Measurements from ENCODE around the gene MTMR6.

Gene MTMR6

DNA sequence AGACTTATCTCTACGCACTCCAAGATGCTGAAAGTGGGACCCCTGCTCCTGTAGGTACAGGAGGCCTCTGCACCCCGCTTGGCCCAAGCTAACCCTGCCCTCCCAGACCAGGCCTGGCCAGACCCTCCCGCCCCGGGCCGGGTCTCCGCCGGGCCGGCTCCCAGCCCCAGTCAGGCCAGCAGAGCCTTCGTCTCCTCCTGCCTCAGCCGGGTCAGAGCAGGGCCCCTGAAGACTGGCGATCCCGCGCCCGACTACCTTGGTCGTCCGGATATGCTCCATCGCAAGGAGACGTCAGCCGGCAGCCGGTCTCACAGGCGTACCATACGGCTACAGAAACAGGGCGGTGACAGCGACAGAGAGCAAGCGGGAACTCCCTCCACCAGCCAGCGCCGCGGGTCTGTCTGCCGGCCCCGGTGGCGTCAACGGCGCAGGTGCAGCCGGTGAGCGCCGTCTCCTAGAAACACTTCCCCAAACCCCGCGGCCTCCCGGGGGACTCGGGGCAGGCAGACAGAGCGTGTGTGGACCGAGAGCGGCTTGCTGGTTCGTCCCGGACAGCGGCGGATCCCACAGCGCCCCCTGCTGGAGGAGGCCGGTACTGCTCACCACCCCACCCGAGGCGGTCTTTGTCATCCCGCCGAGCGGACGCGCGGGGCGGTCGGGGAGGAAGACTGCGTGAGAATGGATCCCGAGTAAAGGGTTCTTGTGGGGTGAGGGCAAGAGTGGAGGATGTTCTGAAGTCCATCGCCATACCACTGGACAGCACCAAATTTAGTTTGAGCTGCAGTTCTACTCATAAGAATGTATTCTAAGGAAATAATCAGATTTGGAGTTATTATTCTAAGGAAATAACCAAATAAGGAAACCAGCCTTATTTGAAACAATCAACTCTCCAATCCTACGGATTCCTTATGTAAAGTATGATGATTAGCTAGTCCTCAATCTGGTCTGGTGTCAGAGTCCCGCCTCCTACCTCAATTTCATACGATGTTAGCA is at the start of gene MTMR6:
MTMR6 (minus strand) TSS at position 520 of the 993 bp plus-strand sequence; CDS start at position 279, 241 bp downstream.
- peak; percentile 86 for DNase-seq

DNA sequence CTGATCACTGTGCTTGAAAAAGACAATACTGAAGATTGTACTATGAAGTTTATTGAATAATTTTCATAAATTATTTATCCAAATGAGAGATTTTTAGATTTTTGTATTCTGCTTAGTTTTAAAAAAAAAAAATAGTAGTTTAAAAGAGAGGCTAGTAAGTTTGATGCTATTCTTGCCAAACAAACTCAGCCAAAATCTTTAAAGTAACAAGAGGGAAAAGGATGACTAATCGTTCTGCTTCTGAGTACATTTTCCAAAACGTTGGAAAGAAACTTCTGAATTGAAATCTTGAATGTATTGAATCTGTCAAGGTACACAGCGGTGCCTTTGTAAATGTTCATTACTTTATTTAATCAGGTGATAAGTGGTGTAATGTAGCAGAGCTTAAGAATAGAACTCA is 48.6 kb upstream of the MTMR6 start:
- no peak for DNase-seq

DNA sequence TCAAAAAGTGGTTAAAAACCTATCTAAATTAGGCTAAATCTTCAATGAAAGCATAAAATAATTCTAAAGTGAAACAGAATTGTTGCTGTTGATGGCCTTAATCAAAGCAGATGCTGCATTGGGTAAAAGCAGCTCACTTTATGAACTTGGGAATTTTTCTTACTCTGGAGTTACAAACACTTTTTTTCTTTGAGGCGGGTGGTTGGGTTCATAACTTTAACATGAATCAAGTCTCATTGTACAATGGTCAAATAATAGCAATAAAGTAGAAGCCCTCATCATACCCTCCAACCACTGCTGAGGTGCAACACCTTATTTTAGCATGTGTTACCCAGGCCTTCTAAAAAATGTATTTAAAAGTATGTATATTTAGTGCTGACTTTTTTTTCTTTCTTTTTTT is 43.3 kb upstream of the MTMR6 start:
- no peak for DNase-seq

DNA sequence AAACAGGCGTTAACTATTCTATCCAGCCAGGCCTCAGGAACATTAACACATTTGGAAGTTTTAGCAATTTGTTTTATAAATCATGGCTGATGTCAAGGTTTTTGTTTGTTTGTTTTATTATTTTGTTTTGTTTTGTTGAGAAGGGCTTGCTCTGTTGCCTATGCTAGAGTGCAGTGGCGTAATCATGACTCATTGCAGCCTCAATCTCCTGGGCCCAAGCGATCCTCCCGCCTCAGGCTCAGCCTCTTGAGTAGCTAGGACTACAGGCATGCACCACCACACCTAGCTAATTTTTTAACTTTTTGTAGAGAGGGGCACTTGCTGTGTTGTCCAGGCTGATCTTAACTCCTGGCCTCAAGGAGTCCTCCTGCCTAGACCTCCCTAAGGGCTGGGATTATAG is 42.4 kb upstream of the MTMR6 start:
- DNase-seq: peak; percentile 33

DNA sequence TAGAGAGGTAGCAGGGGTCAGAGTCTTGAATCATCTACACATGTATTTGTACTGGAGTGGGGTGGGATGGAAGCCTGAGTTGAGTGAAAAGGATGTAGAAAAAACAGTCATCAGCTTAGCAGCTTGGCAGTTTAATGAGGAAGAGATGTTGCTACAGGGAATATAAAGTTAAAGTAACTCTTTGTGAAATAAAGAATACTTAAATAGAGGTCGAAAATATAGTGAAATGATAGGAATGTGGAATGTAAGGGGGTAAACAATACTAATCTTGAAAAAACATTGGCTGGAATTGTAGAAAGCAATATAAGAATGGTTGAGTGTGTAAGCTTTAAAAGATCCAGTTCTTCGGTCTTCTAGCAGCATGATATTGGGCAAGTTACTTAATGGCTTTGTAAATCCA is 36.8 kb upstream of the MTMR6 start:
- DNase-seq: no peak

DNA sequence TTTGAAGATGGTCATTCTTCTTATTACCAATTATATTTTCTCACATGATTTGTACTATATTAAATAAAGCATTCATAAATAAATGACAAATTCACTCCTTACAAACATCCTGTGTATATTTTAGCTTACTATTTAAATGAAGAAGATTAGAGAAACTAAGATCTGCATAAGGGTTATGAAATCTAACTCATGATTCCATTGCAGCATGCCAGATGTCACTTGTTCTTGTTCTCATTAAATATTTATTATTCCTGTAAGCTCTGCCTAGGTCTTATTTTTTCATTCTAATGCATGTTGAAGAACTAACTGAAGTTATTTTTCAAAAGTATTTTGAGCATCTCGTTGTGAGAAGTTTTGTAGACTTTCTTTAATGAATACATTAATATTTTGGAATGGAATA is 32.5 kb upstream of the MTMR6 start:
- DNase-seq: peak; percentile 59

DNA sequence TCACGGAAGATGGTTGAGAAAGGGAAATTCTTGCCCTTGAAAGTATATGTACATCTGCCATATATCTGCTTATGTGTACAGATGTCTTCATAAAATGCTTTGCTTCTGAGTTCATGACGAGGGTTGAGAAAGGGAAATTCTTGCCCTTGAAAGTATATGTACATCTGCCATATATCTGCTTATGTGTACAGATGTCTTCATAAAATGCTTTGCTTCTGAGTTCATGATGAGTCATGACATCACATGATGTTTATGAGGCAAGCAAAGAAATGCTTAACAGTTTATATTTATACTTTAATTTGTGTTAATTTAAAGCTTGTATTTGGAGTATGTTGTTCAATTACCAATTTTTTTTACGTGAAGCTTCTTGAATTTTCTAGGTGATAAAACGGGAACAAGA is 31.7 kb upstream of the MTMR6 start:
- peak; percentile 70 for DNase-seq

DNA sequence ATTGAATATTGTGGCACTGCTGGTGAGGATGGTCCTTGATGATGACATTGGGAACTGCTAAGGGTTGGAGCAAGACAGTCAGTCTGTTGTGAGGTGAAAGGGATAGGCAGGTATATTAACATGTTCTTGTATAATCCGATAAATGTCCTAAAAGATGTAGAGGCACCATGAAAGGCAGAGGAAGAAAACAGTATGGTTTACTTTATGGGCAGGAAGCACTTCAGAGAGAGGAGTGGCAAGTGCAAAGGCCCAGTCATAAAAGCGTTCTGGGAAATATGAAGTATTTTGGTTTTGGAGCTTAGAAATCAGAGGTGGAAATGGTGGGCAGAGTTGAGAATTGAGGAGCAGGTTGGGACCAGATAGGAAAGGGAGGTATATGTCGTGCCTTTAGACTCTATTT is 23.6 kb upstream of the MTMR6 start:
- no peak for DNase-seq

DNA sequence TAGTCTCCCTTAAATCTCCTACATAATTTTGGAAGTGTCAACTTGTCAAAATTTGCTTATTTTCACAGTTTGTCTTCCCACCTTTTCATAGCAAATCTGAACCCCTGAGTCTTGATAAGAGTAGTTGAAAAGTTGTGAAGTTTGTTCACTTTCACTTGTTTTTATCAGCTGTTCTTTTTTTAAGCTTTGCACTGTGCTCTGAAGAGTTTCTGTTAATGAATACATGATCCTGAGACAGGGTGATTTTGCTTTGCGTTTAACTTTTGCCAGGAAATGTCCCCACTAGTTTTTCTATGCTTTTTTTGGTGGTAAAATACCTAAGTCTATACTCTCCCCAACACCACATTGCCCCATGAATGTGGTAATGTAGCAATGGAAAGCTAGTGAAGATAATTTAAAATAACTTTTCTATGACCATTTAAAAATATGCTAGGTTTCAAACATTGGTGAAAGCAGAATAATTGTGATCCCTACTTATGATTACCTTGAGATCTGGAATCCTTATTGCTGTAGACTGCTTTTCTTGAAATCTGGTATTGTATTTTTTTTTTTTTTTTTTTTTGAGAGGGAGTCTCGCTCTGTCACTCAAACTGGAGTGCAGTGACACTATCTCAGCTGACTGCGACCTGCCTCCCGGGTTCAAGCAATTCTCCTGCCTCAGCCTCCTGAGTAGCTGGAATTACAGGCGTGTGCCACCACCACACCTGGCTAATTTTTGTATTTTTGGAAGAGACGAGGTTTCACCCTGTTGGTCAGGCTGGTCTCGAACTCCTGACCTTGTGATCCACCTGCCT is 19.6 kb upstream of the MTMR6 start:
- DNase-seq: no peak

DNA sequence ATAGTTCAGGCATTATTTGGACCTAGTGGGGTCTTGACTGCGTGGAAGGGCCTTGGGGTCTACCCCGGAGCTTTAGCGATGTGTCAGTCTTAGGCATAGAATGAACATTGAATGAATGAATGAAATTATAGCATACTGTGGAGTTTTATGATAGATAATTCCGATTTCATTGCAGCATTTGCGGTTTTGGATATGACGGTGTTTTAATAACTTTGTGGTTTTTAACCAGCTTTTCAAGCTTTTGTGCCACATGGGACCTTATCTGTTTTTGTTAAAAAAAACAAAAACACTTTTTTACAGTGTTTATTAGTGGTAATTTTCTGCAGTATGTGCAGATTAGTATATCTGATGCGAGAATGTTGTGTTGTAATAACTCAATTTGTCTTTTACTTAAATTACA is 14.8 kb upstream of the MTMR6 start:
- DNase-seq: no peak

DNA sequence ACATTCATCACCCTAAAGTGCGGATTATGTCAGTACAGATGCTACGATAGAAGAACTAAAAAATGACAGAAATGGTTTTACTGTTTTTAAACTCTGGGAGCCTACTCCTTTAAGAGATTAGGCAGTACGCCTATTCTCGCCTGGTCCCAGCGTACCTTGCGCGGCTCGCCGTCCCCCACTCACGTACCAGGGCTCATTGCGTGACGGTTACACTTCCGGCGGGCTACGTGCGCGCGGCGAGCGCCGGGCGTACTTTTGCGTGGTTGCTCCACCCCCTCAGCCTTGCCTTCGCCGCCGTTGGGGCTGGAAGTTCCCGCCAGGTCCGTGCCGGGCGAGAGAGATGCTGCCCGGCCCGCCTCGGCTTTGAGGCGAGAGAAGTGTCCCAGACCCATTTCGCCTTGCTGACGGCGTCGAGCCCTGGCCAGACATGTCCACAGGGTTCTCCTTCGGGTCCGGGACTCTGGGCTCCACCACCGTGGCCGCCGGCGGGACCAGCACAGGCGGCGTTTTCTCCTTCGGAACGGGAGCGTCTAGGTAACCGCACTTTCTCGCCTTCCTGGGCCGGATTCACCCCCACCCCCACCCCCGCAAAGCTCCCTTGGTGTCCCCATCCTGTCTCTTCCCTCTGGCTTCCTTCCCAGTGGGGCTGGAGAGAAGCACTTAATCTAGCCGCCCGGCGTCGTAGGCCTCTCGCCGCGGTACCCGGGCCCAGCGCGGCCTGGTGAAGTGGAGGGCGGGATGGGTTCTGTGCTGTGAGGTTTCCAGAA is 14.2 kb upstream of the MTMR6 start, which contains the start of gene NUP58:
NUP58 (plus strand) TSS at position 279 of the 767 bp plus-strand sequence; CDS start at position 428, 149 bp downstream.
- peak; percentile 97 for DNase-seq

DNA sequence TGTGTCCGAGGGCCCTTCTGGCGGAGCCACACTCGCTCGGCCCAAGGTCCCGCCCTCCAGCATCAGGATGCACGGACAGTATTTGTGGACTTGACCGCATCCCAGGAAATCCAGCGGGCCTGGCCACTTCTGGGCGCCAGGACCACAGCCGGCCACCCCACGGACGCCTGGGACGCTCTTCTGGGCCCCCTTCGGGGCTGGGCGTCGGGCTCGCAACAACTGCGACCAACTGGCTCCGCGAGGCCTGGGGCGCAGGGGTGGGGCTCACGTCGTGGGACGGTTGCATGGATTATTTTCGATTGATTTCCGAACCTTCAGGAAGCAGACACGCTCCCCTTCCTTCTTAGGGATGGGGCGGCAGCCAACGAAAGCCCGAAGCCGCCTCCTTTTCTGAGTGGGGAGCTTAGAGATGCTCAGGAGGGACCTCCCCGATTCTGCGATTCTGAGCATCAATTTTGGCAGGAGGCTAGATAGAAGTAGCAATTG is 13.6 kb upstream of the MTMR6 start:
- no peak for DNase-seq

DNA sequence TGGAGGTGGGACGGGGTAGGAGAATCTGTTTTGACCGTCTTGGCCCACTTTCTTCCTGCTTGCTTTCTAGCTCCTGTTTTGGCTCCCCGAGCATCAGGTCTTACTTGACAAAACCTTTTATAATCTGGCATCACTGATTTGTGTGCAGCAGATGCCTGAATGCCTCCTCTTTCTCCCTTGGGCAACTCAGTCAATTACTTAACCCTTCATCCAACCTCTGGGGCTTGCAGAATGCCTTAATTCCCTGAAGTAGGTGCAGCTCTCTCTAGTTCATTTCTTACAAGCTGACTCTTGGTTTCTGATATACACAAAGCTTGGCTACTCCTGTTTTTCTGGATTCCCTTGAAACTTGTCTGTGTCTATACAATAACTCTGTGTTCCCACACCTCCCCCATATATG is 8.4 kb upstream of the MTMR6 start:
- no peak for DNase-seq

DNA sequence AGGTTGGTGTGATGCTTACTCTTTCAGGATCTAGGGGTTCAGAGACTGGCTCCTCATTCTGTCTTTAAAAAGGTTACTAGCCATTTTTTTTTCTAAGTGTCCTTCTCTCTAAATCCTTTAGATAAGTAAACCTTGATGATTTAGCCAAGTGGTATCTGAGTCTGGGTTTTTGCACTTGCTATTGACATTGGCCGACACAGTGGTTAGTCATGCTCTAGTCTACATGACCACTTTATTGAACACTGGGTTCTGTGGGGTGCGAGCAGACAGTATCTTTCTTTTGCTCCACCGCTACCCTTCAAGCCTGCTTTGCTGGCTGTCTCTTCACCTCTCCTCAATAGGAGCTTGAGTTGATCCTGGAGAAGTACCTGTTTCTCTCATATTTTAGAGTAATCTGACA is 7.9 kb upstream of the MTMR6 start:
- no peak for DNase-seq

DNA sequence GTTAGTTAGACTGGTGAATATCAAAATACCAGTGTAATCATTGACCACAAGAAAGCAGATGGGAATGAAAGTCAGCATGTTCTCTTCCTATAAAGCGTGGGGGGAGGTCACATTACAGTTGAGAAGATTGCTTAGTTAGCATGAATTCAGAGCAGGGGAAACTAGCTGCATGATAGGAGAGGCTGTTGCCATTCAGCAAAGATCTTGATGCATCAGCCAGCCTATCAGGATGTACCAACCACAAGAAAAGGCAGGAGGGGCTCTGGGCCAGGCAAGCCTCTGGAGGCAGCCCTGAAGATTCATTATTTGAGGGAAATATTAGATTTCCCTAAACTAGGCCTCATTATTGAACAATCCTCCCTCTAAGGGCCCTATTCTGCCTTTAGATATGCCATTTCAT is 5.0 kb upstream of the MTMR6 start:
- peak; percentile 67 for DNase-seq

DNA sequence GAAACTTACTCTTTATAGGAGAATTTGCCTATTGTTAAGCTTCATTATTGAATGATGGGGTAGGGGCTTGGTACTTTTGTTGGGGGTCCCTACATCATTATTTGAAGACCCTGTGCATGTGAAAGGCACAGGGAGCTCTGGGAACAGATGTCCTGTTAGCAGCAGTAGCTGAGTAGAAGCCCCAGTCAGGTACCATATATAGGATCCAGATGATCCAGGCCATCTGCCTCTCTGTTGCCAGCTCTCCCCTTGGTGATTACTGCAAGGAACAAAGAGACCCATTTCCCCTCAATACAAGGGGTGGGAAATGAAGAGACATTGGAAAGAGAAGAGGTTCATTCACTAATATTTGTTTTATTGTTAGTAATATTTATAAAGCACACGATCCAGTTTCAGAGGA is 4.4 kb upstream of the MTMR6 start:
- DNase-seq: no peak

DNA sequence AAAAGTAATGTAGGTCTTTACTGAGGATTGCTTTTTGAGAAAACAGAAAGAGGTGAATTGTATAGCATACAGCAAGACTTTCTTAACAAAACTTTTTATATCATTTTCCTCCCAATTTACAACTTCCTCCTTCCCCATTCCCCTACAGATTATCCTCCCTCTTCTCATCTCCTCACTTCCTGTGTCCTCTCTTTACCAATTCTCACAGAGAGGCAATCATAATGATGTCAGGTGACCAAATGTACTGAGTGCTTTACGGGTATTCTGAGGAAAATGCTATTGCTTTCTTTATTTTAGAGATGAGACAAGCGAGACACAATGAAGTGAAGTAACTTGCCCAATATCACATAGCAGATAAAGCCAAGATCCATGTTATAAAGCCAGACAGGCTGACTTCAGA is 1.7 kb upstream of the MTMR6 start:
- DNase-seq: peak; percentile 66

DNA sequence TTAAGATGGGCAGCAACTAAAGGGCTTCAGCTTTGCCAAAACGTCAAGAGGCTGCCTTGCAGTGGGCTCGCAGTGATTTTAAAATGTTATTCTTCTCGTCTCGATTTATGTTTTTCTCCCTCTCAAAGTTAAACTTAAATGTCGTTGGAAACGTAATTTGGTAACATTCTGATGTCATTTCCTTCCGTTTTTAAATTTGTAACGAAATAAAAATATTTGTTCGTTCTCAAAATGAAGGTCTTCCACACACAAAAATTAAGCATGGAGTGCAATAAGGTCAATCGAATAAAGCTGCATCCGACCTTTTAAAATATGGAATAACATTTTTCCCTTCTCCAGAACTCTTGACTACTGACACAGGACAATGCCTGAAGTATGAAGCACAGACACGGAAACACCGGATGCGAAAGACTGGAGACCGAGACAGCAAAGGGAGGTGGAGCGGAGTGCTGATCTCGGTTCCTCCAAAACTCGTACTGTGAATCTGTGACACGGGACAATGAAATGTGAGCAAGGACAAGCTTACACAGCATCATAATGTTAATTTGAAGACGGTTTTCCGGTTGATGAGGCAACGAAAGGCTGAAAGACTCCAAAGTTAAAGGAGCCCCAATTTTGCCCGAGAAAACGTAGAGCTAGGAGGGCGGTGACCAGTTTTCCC is 850 bp downstream of the MTMR6 start:
- peak; percentile 82 for DNase-seq

DNA sequence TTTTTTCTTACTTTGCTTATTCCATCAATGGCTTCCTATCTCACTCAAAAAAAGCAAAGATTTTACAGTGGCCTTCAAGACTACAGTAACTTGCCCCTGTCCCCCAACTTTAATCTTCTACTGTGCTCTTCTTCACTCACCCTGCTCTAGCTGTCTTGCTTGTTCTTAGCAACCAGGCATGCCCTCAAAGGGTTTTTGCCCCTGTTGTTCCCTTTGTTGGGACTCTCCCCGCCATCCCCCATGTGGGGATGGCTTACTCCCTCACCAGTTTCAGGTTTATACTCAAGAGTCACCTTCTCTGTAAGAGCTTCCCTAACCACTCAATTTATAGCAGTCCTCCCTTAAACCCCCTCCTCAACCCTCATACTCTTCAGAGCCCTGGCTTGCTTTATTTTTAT is 5.4 kb downstream of the MTMR6 start:
- DNase-seq: no peak

DNA sequence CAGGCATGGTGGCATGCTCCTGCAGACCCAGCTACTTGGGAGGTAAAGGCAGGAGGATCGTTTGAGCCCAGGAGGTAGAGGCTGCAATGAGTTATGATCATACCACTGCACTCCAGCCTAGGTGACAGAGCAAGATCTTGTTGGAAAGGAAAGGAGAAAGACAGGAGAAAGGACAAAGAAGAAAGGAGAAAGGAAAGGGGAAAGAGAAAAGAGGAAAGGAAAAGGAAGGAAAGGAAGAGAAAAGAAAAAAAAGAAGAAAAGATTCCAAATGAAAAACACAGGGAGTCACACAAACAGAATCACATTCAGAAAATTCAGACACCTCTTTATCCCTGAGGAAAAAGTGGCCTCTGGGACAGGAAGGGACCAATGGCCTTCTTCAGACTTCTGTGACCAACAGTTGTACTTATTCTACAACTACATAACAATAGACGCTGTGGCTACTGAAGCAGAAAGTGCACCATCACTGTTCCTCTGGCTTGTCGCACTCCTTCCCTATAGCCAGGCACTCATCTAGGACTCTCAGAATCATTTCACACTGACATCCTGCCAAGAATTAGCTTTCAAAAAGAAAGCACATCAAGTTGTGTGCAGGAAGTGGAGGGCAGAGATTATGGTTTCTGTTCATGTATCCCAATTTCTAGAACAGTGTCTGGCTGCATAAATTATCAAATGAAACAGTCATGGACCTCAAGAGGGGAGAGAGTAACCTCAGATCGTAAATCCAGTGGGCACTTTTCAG is 5.9 kb downstream of the MTMR6 start:
- peak; percentile 36 for DNase-seq

DNA sequence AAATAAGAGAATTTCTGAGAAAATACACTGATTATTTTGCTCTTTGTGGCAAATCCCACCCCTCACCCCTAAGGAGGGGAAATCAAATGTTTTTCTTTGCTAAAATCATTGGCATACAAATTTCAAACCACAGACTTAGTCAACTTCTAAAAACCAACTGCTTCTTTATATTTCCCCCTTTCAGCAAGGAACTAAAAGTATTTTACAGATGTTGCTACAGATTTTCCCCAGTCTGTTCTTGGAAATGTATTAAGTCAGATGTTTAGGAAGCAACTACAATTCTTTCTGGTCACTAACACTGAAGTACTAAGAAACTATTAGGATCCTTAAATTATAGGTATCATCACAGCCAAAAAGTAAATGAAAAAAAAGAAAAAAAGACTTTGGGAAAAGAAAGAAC is 6.9 kb downstream of the MTMR6 start:
- peak; percentile 39 for DNase-seq

DNA sequence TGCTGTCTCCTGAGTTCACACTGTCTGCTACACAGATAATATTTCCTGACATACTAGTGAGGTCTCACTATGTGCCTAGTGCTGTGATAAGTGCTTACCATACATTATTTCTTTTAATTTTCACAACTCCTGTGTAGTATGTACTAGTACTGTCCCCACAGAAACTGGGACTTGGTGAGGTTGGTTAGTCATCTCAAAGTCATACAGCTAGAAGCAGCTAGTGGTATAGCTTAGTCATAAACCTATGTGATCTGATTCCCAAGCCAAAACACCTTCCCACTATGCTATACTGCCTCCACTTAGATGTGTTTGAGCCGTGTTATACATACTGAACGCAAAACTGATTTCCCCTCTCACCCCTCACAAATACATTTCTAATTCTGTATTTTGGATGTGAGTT is 10.5 kb downstream of the MTMR6 start:
- peak; percentile 13 for DNase-seq

Data from inflammatory macrophage treated with lipopolysaccharide for 4 hours (primary cell).